MM.1S (cell line): ENCODE measurements around the gene MYBPC2.

ENCODE experiments used
- DNase-seq: peaks from one replicate; pipeline ENCODE4 v3.0.0-alpha.2; 2015
- H2AFZ ChIP-seq: fragments of 300-600 bp; sonication (generic); 2 replicates; pipeline ENCODE4 v1.6.0; 2016; ENCODE audit warnings: antibody characterized with exemption, low read length
- H3F3A ChIP-seq: fragments of 300-600 bp; sonication (generic); 2 replicates; pipeline ENCODE4 v1.6.1; 2016; ENCODE audit warnings: mild to moderate bottlenecking, antibody characterized with exemption, low read length, moderate library complexity, mixed read lengths; ENCODE audit not compliant: insufficient read depth
- H3K27ac ChIP-seq: fragments of 300-600 bp; sonication (generic); 2 replicates; pipeline ENCODE4 v1.5.1; 2016; ENCODE audit warnings: mild to moderate bottlenecking, low read length
- H3K27me3 ChIP-seq: fragments of 300-600 bp; sonication (generic); replicated peaks from 2 replicates; pipeline ENCODE4 v1.6.0; 2016; ENCODE audit warnings: low read length; ENCODE audit not compliant: insufficient read depth
- H3K36me3 ChIP-seq: fragments of 300-600 bp; sonication (generic); replicated peaks from 2 replicates; pipeline ENCODE4 v1.6.1; 2016; ENCODE audit warnings: mild to moderate bottlenecking, low read length, mixed read lengths; ENCODE audit not compliant: insufficient read depth
- H3K4me1 ChIP-seq: fragments of 300-600 bp; sonication (generic); 2 replicates; pipeline ENCODE4 v1.6.1; 2016; ENCODE audit warnings: low read length, mixed read lengths
- H3K4me2 ChIP-seq: fragments of 300-600 bp; sonication (generic); 2 replicates; pipeline ENCODE4 v1.6.0; 2016; ENCODE audit warnings: low read depth, low read length
- H3K4me3 ChIP-seq: fragments of 300-600 bp; sonication (generic); 2 replicates; pipeline ENCODE4 v1.5.1; 2016; ENCODE audit warnings: low read length, mixed read lengths
- H3K79me2 ChIP-seq: fragments of 300-600 bp; sonication (generic); 2 replicates; pipeline ENCODE4 v1.6.1; 2016; ENCODE audit warnings: mixed run types, low read length, mixed read lengths
- H3K9ac ChIP-seq: fragments of 300-600 bp; sonication (generic); 2 replicates; pipeline ENCODE4 v1.6.1; 2016; ENCODE audit warnings: low read length, mixed read lengths
- H3K9me2 ChIP-seq: fragments of 300-600 bp; sonication (generic); replicated peaks from 2 replicates; pipeline ENCODE4 v1.6.1; 2016; ENCODE audit warnings: mild to moderate bottlenecking, low read length, mixed read lengths; ENCODE audit not compliant: insufficient read depth
- H3K9me3 ChIP-seq: fragments of 300-600 bp; sonication (generic); replicated peaks from 2 replicates; pipeline ENCODE4 v1.6.1; 2016; ENCODE audit warnings: mild to moderate bottlenecking, low read length, mixed read lengths; ENCODE audit not compliant: insufficient read depth
- H4K20me1 ChIP-seq: fragments of 300-600 bp; sonication (generic); 2 replicates; pipeline ENCODE4 v1.6.1; 2016; ENCODE audit warnings: mild to moderate bottlenecking, low read length, moderate library complexity, mixed read lengths; ENCODE audit not compliant: insufficient read depth
- CTCF ChIP-seq: fragments of 300-600 bp; sonication (generic); IDR thresholded peaks from 2 replicates; pipeline ENCODE4 v1.5.1; 2016; ENCODE audit warnings: antibody characterized with exemption, low read length, mixed read lengths
- EZH2 ChIP-seq: fragments of 300-600 bp; sonication (generic); optimal IDR thresholded peaks from 2 replicates; pipeline ENCODE3; 2017; ENCODE audit warnings: low read depth, mild to moderate bottlenecking, antibody characterized with exemption, low read length, mixed read lengths
- EZH2phosphoT487 ChIP-seq: fragments of 300-600 bp; sonication (generic); IDR thresholded peaks from 2 replicates; pipeline ENCODE4 v1.6.1; 2018; ENCODE audit warnings: antibody characterized with exemption, low read length

The MYBPC2 gene

GRCh38 chr19:50402544-50403301 is 30.0 kb upstream of the MYBPC2 start:
- H3F3A ChIP-seq = no peaks in the 10 kb centered on the region

GRCh38 chr19:50406156-50406820 is 26.4 kb upstream of the MYBPC2 start:
- H3K9ac ChIP-seq = no peak overlapping the region
- H3K9me3 ChIP-seq = no peaks in the 10 kb centered on the region
- no peaks in the 10 kb centered on the region for H3K79me2 ChIP-seq
- no peaks in the 10 kb centered on the region for H3K27me3 ChIP-seq
- H3K4me3 ChIP-seq = no peak overlapping the region
- no peak overlapping the region for H3K4me2 ChIP-seq
- H2AFZ ChIP-seq = no peak overlapping the region
- no peaks in the 10 kb centered on the region for H3K4me1 ChIP-seq
- no peaks in the 10 kb centered on the region for H3K36me3 ChIP-seq
- no peaks in the 10 kb centered on the region for H4K20me1 ChIP-seq
- TF ChIP-seq EZH2 (no peak), CTCF (no peak), EZH2phosphoT487 (no peak)
- H3K9me2 ChIP-seq = no peaks in the 10 kb centered on the region
- no peak overlapping the region for H3K27ac ChIP-seq
- DNase-seq = no peak
- H3F3A ChIP-seq = no peaks in the 10 kb centered on the region

More at GRCh38 chr19:50402544-50403301, 30.0 kb upstream of the MYBPC2 start:
- H3K4me3 ChIP-seq = no peak overlapping the region
- no peak overlapping the region for H3K9ac ChIP-seq
- no peak overlapping the region for H3K27ac ChIP-seq
- no peak overlapping the region for H3K4me2 ChIP-seq
- H3K4me1 ChIP-seq = no peaks in the 10 kb centered on the region
- no peak overlapping the region for H2AFZ ChIP-seq
- no peaks in the 10 kb centered on the region for H3K9me2 ChIP-seq
- H3K36me3 ChIP-seq = no peaks in the 10 kb centered on the region
- no peak for TF ChIP-seq CTCF
- TF ChIP-seq EZH2 = no peak
- no peak for TF ChIP-seq EZH2phosphoT487
- H3K79me2 ChIP-seq = peaks cover 3% of the 10 kb centered on the region
- no peaks in the 10 kb centered on the region for H4K20me1 ChIP-seq
- no peaks in the 10 kb centered on the region for H3K27me3 ChIP-seq
- no peaks in the 10 kb centered on the region for H3K9me3 ChIP-seq
- DNase-seq = no peak

GRCh38 chr19:50406829-50407228 is 25.9 kb upstream of the MYBPC2 start:
- no peaks in the 10 kb centered on the region for H3K27me3 ChIP-seq
- H3K36me3 ChIP-seq = no peaks in the 10 kb centered on the region
- H3K4me2 ChIP-seq = no peak overlapping the region

More at GRCh38 chr19:50406829-50407228, 25.9 kb upstream of the MYBPC2 start:
- TF ChIP-seq EZH2phosphoT487 (no peak), EZH2 (no peak), CTCF (no peak)
- Histone ChIP-seq H4K20me1 (no peaks in the 10 kb centered on the region), H3F3A (no peaks in the 10 kb centered on the region), H3K4me3 (no peak overlapping the region), H2AFZ (no peak overlapping the region), H3K79me2 (no peaks in the 10 kb centered on the region), H3K9me3 (no peaks in the 10 kb centered on the region), H3K9me2 (no peaks in the 10 kb centered on the region), H3K4me1 (no peaks in the 10 kb centered on the region), H3K9ac (no peak overlapping the region), H3K27ac (no peak overlapping the region)
- DNase-seq = no peak
